Cardiac fibroblast (primary cell): ENCODE measurements around the gene USH2A.

Experiments
- DNase-seq, 2 donors: peaks; one replicate each; pipeline versions ENCODE4 v3.0.0 to v3.0.0-alpha.2; 2010; ENCODE audit warnings: low read depth in 2 of 2
- H3K4me3 ChIP-seq, 2 donors: replicated peaks in 1 of 2; 1 replicate in 1 of 2; 2 replicates in 1 of 2; pipeline ENCODE4 v1.5.1; 2011; ENCODE audit warnings: low read depth in 2 of 2, low read length in 2 of 2, mild to moderate bottlenecking in 2 of 2, moderate library complexity in 1 of 2
- TF ChIP-seq, protein P1 (sequence below): IDR thresholded peaks from one replicate; pipeline ENCODE4 v1.5.1; 2011; ENCODE audit warnings: low read depth, mild to moderate bottlenecking, low read length, inconsistent platforms

USH2A gene

DNA sequence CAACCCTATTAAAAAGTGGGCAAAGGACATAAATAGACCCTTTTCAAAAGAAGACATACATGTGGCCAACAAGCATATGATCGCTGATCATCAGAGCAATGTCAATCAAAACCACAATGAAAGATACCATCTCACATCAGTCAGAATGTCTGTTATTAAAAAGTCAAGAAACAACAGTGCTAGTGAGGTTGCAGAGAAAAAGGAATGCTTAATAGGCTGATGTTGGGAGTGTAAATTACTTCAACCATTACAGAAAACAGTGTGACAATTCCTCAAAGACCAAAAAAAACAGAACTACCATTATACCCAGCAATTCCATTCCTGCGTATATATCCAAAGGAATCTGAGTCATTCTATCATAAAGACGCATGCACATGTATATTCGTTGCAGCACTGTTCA lies 13.2 kb downstream of the USH2A start:
- DNase-seq, result no peak
- TF ChIP-seq, protein P1, sequence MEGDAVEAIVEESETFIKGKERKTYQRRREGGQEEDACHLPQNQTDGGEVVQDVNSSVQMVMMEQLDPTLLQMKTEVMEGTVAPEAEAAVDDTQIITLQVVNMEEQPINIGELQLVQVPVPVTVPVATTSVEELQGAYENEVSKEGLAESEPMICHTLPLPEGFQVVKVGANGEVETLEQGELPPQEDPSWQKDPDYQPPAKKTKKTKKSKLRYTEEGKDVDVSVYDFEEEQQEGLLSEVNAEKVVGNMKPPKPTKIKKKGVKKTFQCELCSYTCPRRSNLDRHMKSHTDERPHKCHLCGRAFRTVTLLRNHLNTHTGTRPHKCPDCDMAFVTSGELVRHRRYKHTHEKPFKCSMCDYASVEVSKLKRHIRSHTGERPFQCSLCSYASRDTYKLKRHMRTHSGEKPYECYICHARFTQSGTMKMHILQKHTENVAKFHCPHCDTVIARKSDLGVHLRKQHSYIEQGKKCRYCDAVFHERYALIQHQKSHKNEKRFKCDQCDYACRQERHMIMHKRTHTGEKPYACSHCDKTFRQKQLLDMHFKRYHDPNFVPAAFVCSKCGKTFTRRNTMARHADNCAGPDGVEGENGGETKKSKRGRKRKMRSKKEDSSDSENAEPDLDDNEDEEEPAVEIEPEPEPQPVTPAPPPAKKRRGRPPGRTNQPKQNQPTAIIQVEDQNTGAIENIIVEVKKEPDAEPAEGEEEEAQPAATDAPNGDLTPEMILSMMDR, result no peak
- no peak overlapping the region for H3K4me3 ChIP-seq

- no peak overlapping the region for H3K4me3 ChIP-seq
- TF ChIP-seq, protein P1, result no peak
- DNase-seq, result no peak
Observed at GRCh38 chr1:216390956-216391355, 32.3 kb downstream of the USH2A start.

- TF ChIP-seq, protein P1, result no peak
Observed at GRCh38 chr1:216389774-216390173, 33.5 kb downstream of the USH2A start.

DNA sequence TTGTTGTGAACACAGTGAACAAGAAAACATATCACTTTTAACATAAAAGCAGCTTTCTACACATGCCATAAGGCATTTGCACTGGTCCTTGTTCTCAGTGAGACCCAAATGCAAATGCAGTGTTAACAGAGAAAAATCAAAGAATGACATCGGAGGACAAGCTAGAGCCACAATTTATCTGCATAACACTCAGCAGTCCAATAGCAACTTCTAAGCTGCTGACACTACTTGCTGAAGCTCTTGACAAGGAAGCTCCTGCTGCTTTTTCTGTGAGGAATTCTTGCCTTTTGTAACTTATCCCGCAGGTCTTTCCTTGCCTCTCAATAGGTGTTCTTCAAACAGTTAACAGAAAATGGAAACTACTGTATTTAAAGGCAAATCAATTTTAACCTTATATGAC lies 34.7 kb downstream of the USH2A start:
- DNase-seq, result no peak
- no peak overlapping the region for H3K4me3 ChIP-seq
- TF ChIP-seq, protein P1, result no peak

More at GRCh38 chr1:216389774-216390173, 33.5 kb downstream of the USH2A start:
- no peak overlapping the region for H3K4me3 ChIP-seq
- DNase-seq, result no peak

DNA sequence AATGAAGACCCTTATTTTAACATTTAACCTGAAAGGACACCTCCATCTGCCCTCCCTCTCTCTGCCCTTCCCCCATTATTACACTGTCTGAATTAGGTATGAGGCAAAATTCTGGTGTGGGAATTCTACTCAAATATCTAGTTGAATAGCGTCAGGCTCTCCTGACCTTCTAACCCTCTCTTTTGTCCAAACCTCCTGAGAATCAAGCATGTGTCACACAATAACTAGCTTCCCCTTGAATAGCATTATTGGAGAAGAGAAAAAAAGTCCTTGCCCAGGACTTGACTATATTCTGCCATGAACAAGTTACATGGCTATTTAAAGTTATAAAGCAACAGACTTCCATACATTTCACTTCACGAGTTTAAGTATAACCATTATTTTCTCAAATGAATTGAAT lies 35.5 kb downstream of the USH2A start:
- TF ChIP-seq, protein P1, result no peak
- H3K4me3 ChIP-seq, result no peak overlapping the region
- no peak for DNase-seq

DNA sequence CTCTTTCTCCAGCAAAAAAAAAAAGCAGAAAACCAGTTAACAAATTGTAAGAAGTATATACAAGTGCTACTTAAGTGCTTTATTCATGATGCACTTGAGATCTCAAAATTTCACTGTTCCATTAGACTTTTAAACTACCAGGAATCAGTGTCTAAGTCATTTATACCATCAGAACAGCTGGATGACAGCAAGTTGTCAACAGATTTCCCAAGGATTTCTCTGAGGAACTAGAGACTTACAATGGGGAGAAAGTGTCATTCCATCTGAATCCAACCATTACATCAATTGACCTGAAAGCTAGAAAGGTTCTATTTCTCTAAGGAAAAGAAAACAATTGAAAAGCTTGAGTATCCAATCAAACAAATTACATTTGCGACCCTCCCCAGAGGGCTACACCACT lies 43.8 kb downstream of the USH2A start:
- H3K4me3 ChIP-seq, result no peak overlapping the region
- no peak for DNase-seq
- TF ChIP-seq, protein P1, result no peak

DNA sequence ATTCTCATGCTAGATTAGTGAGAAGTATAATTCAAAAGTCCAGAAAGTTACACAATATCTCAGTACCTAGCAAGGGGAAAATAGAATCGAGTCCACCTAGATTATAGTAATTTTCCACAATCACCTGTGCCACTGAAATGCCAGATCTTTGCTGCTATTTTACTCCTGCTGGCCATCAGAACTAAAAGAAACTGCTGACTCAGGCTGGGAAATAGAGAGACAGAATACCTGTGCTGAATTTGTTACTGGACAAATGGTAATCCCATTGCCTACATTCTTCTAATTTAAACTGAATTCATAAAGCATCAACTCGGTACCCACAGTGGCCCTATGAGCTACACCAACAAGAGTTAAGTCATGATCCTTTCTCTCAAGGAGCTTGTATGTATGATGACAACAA lies 55.0 kb downstream of the USH2A start:
- no peak overlapping the region for H3K4me3 ChIP-seq
- TF ChIP-seq, protein P1, result no peak
- no peak for DNase-seq
